HG03280 (cell line): ENCODE data around the gene SYNE4.
"Not testable (repeated sequence)": the region's sequence is repeated elsewhere in the genome, so short reads cannot be mapped to it uniquely, and the experiment has no call there.

Source experiments
- ATAC-seq: cut with Tn5 transposase; IDR thresholded peaks from one replicate; pipeline ENCODE4 v1.9.1; 2021; ENCODE audit warnings: mild to moderate bottlenecking, moderate library complexity; ENCODE audit not compliant: unreplicated experiment

The SYNE4 gene

GRCh38 chr19:36008336-36008978 is at the start of gene SYNE4:
Gene SYNE4, minus strand, starts transcription at chr19:36008813. Its CDS starts 132 bp downstream, at chr19:36008681.
- no peak for ATAC-seq

- peak; percentile 77 for ATAC-seq
Measured at GRCh38 chr19:36054733-36055686, 46.4 kb upstream of the SYNE4 start, which contains the start of gene WDR62. Gene WDR62, plus strand, starts transcription at chr19:36054897. Its CDS starts 75 bp downstream, at chr19:36054972.

GRCh38 chr19:36054119-36054732 is 45.6 kb upstream of the SYNE4 start, which contains the start of gene THAP8:
Gene THAP8, minus strand, starts transcription at chr19:36054285. Its CDS starts 68 bp downstream, at chr19:36054217.
- ATAC-seq: peak; percentile 79

- ATAC-seq: no peak
Measured at GRCh38 chr19:36051637-36052036, 43.0 kb upstream of the SYNE4 start.

GRCh38 chr19:36051236-36051635 is 42.6 kb upstream of the SYNE4 start:
- ATAC-seq: no peak

GRCh38 chr19:36049080-36049698 is 40.6 kb upstream of the SYNE4 start:
- no peak for ATAC-seq

- ATAC-seq: no peak
Measured at GRCh38 chr19:36047835-36048234, 39.2 kb upstream of the SYNE4 start.

- ATAC-seq: no peak
Measured at GRCh38 chr19:36046443-36047050, 37.9 kb upstream of the SYNE4 start.

GRCh38 chr19:36043952-36044351 is 35.3 kb upstream of the SYNE4 start:
- no peak for ATAC-seq

GRCh38 chr19:36041831-36042230 is 33.2 kb upstream of the SYNE4 start:
- no peak for ATAC-seq

GRCh38 chr19:36041092-36041491 is 32.5 kb upstream of the SYNE4 start:
- not testable (repeated sequence) for ATAC-seq

- no peak for ATAC-seq
Measured at GRCh38 chr19:36040495-36040894, 31.9 kb upstream of the SYNE4 start.

GRCh38 chr19:36032251-36033104 is 23.9 kb upstream of the SYNE4 start, which contains the start of gene CLIP3:
Gene CLIP3, minus strand, starts transcription at chr19:36032873. Its CDS starts 516 bp downstream, at chr19:36032357.
- ATAC-seq: no peak

- no peak for ATAC-seq
Measured at GRCh38 chr19:36031308-36031707, 22.7 kb upstream of the SYNE4 start.

- ATAC-seq: no peak
Measured at GRCh38 chr19:36030264-36031148, 21.9 kb upstream of the SYNE4 start.

- ATAC-seq: no peak
Measured at GRCh38 chr19:36028313-36029041, 19.9 kb upstream of the SYNE4 start.

GRCh38 chr19:36027696-36028095 is 19.1 kb upstream of the SYNE4 start:
- no peak for ATAC-seq
